ENCODE measurements around the gene APEX2.
A peak's percentile ranks its signal among the peaks of the same experiment; 100 is the strongest.

APEX2 gene

GRCh38 chrX:54999717-55000598, at the start of gene APEX2:
APEX2 (plus strand) TSS chrX:55000363; CDS start chrX:55000423, 60 bp downstream.
- DNase-seq (ENCODE audit: extremely low spot score): peak; percentile 83
- no peak for TF ChIP-seq CTCF (IDR thresholded peaks at IDR 0.05; ENCODE audit: control extremely low read depth, extremely low read depth, low read depth, missing control alignments)
- CTCF ChIA-PET: interaction anchor here (0.7 to 1.8 kb wide), 4 partner anchors 13 to 1518 kb away, joined by 3 to 7 read pairs (median 4); no protein-coding TSS in a partner anchor
- POLR2A ChIA-PET: interaction anchor here (0.7 to 1.8 kb wide), 7 partner anchors 9 to 1313 kb away, joined by 3 to 6 read pairs (median 4); partner anchors contain the start of gene HUWE1

- TF ChIP-seq CTCF (IDR thresholded peaks at IDR 0.05; ENCODE audit: control extremely low read depth, extremely low read depth, low read depth, missing control alignments): no peak
- no peak for DNase-seq (ENCODE audit: extremely low spot score)
- ChIA-PET CTCF (no interaction called here), POLR2A (no interaction called here)
Measured at GRCh38 chrX:54950730-54951375, 49.3 kb upstream of the APEX2 start.

- ChIA-PET CTCF (no interaction called here), POLR2A (no interaction called here)
- DNase-seq (ENCODE audit: extremely low spot score): no peak
- TF ChIP-seq CTCF (IDR thresholded peaks at IDR 0.05; ENCODE audit: control extremely low read depth, extremely low read depth, low read depth, missing control alignments): no peak
Measured at GRCh38 chrX:54961750-54962149, 38.4 kb upstream of the APEX2 start.

GRCh38 chrX:54964766-54965497, 35.2 kb upstream of the APEX2 start:
- no peak for TF ChIP-seq CTCF (IDR thresholded peaks at IDR 0.05; ENCODE audit: control extremely low read depth, extremely low read depth, low read depth, missing control alignments)
- ChIA-PET CTCF (no interaction called here), POLR2A (no interaction called here)

GRCh38 chrX:54977387-54977786, 22.8 kb upstream of the APEX2 start:
- CTCF ChIA-PET: no interaction called here
- no peak for TF ChIP-seq CTCF (IDR thresholded peaks at IDR 0.05; ENCODE audit: control extremely low read depth, extremely low read depth, low read depth, missing control alignments)
- POLR2A ChIA-PET: no interaction called here
- no peak for DNase-seq (ENCODE audit: extremely low spot score)

More at GRCh38 chrX:54964766-54965497, 35.2 kb upstream of the APEX2 start:
- DNase-seq (ENCODE audit: extremely low spot score): no peak

- no peak for DNase-seq (ENCODE audit: extremely low spot score)
- ChIA-PET POLR2A (no interaction called here), CTCF (no interaction called here)
- no peak for TF ChIP-seq CTCF (IDR thresholded peaks at IDR 0.05; ENCODE audit: control extremely low read depth, extremely low read depth, low read depth, missing control alignments)
Measured at GRCh38 chrX:54978448-54978847, 21.7 kb upstream of the APEX2 start.
